DOHH2 (cell line): ENCODE measurements around the gene MTFMT.
A peak's percentile ranks its signal among the peaks of the same experiment; 100 is the strongest.

Source experiments
- H3F3A ChIP-seq: fragments of 200-600 bp; sonication (generic), shearing (Covaris generic); 2 replicates; pipeline ENCODE4 v1.6.0; 2016; ENCODE audit warnings: antibody characterized with exemption, mild to moderate bottlenecking; ENCODE audit not compliant: control insufficient read depth, insufficient read depth
- H3K27ac ChIP-seq: fragments of 200-600 bp; sonication (generic); 2 replicates; pipeline ENCODE4 v1.5.1; 2014; ENCODE audit warnings: low read depth, mild to moderate bottlenecking, low read length, moderate library complexity
- H3K27me3 ChIP-seq: fragments of 200-600 bp; sonication (generic); 2 replicates; pipeline ENCODE4 v1.6.1; 2014; ENCODE audit warnings: mild to moderate bottlenecking, low read length, mixed read lengths; ENCODE audit not compliant: control insufficient read depth
- H3K36me3 ChIP-seq: fragments of 200-600 bp; sonication (generic); 2 replicates; pipeline ENCODE4 v1.6.1; 2014; ENCODE audit warnings: mild to moderate bottlenecking, low read length, moderate library complexity, mixed read lengths; ENCODE audit not compliant: control insufficient read depth
- H3K4me1 ChIP-seq: fragments of 200-600 bp; sonication (generic); 2 replicates; pipeline ENCODE4 v1.6.1; 2014; ENCODE audit warnings: mild to moderate bottlenecking, low read length, mixed read lengths; ENCODE audit not compliant: control insufficient read depth
- H3K4me2 ChIP-seq: fragments of 200-600 bp; sonication (generic); 2 replicates; pipeline ENCODE4 v1.6.0; 2014; ENCODE audit warnings: mild to moderate bottlenecking, low read length, moderate library complexity
- H3K4me3 ChIP-seq: fragments of 200-600 bp; sonication (generic); 2 replicates; pipeline ENCODE4 v1.5.1; 2014; ENCODE audit warnings: mild to moderate bottlenecking, low read length, mixed read lengths
- H3K79me2 ChIP-seq: fragments of 200-600 bp; sonication (generic); 2 replicates; pipeline ENCODE4 v1.6.1; 2014; ENCODE audit warnings: mild to moderate bottlenecking, low read length, mixed read lengths; ENCODE audit not compliant: control insufficient read depth
- H3K9me2 ChIP-seq: fragments of 200-600 bp; sonication (generic); replicated peaks from 2 replicates; pipeline ENCODE4 v1.6.1; 2014; ENCODE audit warnings: mild to moderate bottlenecking, low read length, mixed read lengths; ENCODE audit not compliant: control insufficient read depth
- H3K9me3 ChIP-seq: fragments of 200-600 bp; sonication (generic); 2 replicates; pipeline ENCODE4 v1.6.1; 2014; ENCODE audit warnings: antibody characterized with exemption, low read length, mixed read lengths; ENCODE audit not compliant: control insufficient read depth, insufficient read depth
- H4K20me1 ChIP-seq: fragments of 200-600 bp; sonication (generic); 2 replicates; pipeline ENCODE4 v1.6.0; 2014; ENCODE audit warnings: low read depth, mild to moderate bottlenecking, antibody characterized with exemption, low read length, moderate library complexity; ENCODE audit not compliant: control insufficient read depth, insufficient read depth
- CTCF ChIP-seq: fragments of 200-600 bp; sonication (generic); IDR thresholded peaks from one replicate; pipeline ENCODE4 v1.5.1; 2014; ENCODE audit warnings: antibody characterized with exemption, mild to moderate bottlenecking, low read depth, low read length; ENCODE audit not compliant: poor library complexity, severe bottlenecking
- EZH2phosphoT487 ChIP-seq: fragments of 200-600 bp; sonication (generic); IDR thresholded peaks from 2 replicates; pipeline ENCODE4 v1.6.1; 2017; ENCODE audit warnings: borderline replicate concordance, mild to moderate bottlenecking, antibody characterized with exemption, low read length, moderate library complexity, mixed read lengths

Gene MTFMT

GRCh38 chr15:65029736-65030208, 333 bp upstream of the MTFMT start:
- H3F3A ChIP-seq = no peaks in the 10 kb centered on the region
- H3K36me3 ChIP-seq = peaks cover 22% of the 10 kb centered on the region
- no peaks in the 10 kb centered on the region for H3K9me2 ChIP-seq
- H3K79me2 ChIP-seq = peaks cover 20% of the 10 kb centered on the region
- no peaks in the 10 kb centered on the region for H3K9me3 ChIP-seq
- TF ChIP-seq EZH2phosphoT487 (no peak), CTCF (no peak)
- H3K4me1 ChIP-seq = peaks cover 30% of the 10 kb centered on the region
- no peak overlapping the region for H3K27ac ChIP-seq
- peak overlapping the region; percentile 93; the same call in 1 of the 2 replicates for H3K4me3 ChIP-seq
- no peaks in the 10 kb centered on the region for H4K20me1 ChIP-seq
- H3K27me3 ChIP-seq = peaks cover 17% of the 10 kb centered on the region
- H3K4me2 ChIP-seq = peak overlapping the region; percentile 90; the same call in 1 of the 2 replicates

- no peaks in the 10 kb centered on the region for H3F3A ChIP-seq
- no peak for TF ChIP-seq CTCF
- TF ChIP-seq EZH2phosphoT487 = no peak
- no peaks in the 10 kb centered on the region for H3K9me3 ChIP-seq
Observed at GRCh38 chr15:65028338-65028737, 1.1 kb downstream of the MTFMT start.

GRCh38 chr15:65027593-65027992, 1.8 kb downstream of the MTFMT start:
- Histone ChIP-seq H4K20me1 (no peaks in the 10 kb centered on the region), H3F3A (no peaks in the 10 kb centered on the region), H3K9me2 (no peaks in the 10 kb centered on the region), H3K36me3 (peaks cover 30% of the 10 kb centered on the region), H3K4me1 (peaks cover 15% of the 10 kb centered on the region), H3K9me3 (no peaks in the 10 kb centered on the region), H3K4me2 (peak overlapping the region; percentile 90), H3K27ac (no peak overlapping the region), H3K79me2 (peaks cover 20% of the 10 kb centered on the region), H3K4me3 (peak overlapping the region; percentile 93), H3K27me3 (peaks cover 14% of the 10 kb centered on the region)
- TF ChIP-seq EZH2phosphoT487 (no peak), CTCF (no peak)

More at GRCh38 chr15:65028338-65028737, 1.1 kb downstream of the MTFMT start:
- Histone ChIP-seq H4K20me1 (no peaks in the 10 kb centered on the region), H3K4me2 (peak overlapping the region; percentile 90), H3K36me3 (peaks cover 30% of the 10 kb centered on the region), H3K9me2 (no peaks in the 10 kb centered on the region), H3K27ac (no peak overlapping the region), H3K4me3 (peak overlapping the region; percentile 93), H3K4me1 (peaks cover 22% of the 10 kb centered on the region), H3K27me3 (peaks cover 17% of the 10 kb centered on the region), H3K79me2 (peaks cover 20% of the 10 kb centered on the region)
